Measurements from ENCODE around the gene EARS2.

GRCh38 chr16:23495671-23496070 is 61.5 kb downstream of the EARS2 start:
- TF ChIP-seq CTCF (conservative IDR thresholded peaks at IDR 0.05) (no peak), EZH2 (IDR thresholded peaks at IDR 0.05; ENCODE audit: low read depth) (no peak)
